T-helper 22 cell (primary cell): ENCODE measurements around the gene MYO3A.

Experiments
- DNase-seq: peaks from one replicate; pipeline ENCODE4 v3.0.0-alpha.2; 2020; ENCODE audit warnings: low read depth

MYO3A gene

DNA sequence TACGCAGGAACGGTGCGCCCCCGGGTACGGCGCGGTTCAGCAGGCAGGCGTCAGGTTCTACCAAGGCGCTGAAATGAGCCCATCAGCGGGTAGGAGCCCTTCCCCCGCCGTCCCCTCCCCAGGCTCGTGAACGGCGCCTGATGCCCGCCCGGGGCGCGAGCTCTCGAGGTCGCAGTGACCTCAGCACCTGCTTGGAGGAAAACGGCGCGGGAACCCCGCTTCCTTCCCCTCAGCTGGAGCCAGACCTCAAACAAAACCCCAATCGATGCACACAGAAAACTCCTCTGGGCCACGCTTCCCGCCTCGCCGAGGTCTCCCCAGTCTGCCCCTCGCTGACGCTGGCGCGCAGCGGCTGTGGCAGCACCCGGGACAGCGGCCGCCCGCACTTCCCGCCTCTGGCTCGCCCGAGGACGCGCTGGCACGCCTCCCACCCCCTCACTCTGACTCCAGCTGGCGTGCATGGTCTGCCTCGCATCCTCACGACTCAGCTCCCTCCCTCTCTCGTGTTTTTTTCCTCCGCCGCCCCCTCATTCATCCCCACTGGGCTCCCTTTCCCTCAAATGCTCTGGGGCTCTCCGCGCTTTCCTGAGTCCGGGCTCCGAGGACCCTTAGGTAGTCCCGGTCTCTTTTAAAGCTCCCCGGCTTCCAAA, 282.0 kb downstream of the MYO3A start:
- DNase-seq: no peak

DNA sequence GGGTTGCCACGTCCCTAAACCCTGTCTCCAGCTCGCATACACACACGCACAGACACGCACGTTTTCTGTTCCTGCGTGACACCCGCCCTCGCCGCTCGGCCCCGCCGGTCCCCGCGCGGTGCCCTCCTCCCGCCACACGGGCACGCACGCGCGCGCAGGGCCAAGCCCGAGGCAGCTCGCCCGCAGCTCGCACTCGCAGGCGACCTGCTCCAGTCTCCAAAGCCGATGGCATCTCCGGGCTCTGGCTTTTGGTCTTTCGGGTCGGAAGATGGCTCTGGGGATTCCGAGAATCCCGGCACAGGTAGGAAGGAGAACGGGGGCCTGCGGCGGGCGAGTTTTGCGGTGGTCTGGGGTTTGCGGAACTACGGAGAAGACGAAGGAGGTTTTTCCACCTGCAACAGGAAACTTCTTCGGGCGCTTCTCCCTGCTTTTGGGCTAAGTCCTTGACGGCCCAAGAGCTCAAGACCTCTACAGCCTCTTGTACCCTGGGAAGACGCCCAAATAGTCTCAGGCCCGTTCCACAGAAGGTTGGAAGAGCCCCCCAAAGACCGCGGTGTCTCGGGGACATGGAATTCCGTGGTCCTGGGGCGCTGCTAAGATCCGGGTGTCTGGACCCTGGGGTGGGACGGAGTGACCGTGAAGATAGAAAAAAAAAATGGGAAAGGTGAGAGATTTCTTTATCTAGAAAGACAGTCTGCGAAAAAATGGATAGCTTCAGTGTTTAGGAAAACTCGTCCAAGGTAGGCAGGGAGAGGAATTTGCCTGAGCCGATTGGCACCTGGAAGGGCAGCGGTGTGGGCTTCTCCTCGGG, 282.8 kb downstream of the MYO3A start, which contains the start of gene GAD2:
TSS of gene GAD2 (plus strand) at position 190 of the 811 bp plus-strand sequence. CDS start at position 226, 36 bp downstream.
- no peak for DNase-seq

DNA sequence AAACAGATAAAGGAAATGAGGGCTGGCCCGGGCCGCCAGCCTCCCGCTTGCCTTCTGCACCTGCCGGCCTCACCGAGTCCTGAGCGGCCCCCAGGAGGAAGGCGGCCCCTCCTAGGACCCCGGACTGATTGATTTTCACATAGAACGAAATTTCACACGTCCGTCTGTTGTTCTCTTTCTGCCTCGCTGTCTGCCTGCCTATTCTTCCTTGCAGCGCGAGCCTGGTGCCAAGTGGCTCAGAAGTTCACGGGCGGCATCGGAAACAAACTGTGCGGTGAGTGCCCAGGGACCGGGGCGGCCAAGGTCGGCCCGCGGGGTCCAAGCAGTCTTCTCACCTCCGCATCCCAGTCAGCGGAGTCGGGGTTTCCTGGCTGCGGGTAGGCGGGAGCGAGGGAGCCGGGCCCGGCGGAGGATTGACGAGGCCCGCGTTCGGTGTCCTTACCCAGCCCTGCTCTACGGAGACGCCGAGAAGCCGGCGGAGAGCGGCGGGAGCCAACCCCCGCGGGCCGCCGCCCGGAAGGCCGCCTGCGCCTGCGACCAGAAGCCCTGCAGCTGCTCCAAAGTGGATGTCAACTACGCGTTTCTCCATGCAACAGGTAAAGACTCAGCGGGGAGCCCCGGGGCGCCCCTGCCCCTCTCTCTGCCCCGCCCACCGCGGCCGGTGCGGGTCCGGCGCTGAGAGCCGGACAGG, 283.5 kb downstream of the MYO3A start:
- no peak for DNase-seq

DNA sequence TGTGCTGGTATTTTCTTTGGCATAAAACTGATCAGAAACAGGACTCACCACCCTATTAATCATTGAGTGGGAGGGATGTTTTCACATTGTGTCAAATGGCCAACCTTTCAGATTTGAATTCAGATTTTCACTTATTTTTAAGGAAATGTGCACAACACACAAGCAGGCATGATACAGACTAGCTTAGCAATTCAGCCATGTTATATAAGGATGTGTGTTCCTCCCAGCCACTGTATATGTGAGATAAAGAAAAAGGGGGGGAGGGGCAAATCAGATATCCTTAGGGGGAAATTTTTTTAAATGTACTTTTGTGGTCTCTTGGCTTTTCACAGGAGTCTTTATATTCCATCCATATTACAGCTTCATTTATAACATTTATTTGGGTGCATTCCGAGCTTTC, 285.6 kb downstream of the MYO3A start:
- DNase-seq: no peak

DNA sequence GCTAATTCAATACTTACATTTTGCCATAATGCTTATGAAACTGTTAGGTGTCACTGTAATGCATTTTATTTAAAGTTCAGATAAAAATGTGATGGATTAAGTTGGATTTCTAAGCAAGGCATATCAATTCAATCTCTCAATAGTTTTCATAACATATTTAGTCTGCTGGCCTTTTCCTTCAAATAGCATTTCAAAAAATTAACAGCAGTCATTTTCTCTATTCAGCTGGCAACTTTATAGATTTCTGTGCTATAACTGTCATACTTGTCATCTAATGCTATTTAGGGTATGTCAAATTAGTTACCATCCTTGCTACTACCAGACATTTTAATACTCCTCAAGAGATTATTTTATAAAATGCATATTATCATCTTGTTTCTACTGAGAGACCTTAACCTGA, 286.9 kb downstream of the MYO3A start:
- no peak for DNase-seq

DNA sequence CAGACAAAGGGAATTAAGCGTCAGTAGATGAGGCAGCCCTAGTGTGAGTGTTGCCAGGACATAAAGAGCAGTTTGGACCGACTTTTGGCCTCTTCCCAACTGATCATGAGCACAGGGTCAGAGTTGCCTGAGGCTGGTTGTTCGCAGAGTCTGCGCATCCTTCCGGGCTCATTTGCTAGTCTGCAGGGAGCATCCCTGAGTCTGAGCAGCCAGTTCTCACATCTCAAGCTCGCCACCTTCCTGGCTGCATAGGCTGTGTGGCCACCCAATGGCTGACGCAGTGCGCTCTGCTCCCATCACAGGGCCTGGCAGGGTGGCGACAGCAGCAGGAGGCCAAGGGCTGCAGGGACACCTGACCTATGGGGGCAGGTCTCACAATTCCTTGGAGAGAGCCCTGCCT, 287.5 kb downstream of the MYO3A start:
- DNase-seq: no peak

DNA sequence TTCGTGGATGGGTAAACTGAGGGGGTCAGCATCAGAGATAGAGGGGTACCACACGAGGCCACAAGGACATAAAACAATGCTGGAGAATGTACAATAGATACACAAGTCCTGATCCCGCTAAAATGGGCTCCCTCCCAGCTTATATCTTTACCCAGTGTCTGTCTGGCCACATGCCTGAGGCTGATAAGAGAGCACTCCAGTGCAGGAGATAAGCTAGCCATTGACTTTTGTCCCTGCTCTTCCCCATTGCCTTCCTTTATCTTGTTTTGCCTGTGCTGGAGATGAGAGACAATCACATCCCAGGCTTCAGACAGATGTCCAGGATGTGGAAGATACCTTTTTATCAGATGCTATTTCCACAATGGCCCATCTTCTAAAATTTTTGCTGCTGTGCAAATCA, 288.5 kb downstream of the MYO3A start:
- DNase-seq: no peak

DNA sequence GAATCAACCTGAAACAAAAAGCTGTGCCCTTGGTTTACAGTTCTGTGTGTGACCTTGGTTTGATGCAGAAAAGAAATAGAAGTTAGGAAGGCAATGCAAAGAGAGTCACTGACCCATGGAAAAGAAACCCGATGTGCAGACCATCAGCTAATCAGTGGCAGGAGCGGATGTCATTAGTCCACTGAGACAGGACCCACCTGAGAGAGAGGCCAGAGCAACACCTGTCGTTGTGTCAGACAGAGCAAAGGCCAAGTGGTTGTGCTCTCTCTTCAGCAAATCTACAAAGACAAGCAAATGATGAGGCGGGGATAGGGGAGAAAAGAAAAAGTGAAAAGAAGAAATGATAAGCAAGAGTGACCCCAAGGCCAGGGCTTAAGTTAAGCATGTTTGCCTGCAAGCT, 291.3 kb downstream of the MYO3A start:
- DNase-seq: no peak

DNA sequence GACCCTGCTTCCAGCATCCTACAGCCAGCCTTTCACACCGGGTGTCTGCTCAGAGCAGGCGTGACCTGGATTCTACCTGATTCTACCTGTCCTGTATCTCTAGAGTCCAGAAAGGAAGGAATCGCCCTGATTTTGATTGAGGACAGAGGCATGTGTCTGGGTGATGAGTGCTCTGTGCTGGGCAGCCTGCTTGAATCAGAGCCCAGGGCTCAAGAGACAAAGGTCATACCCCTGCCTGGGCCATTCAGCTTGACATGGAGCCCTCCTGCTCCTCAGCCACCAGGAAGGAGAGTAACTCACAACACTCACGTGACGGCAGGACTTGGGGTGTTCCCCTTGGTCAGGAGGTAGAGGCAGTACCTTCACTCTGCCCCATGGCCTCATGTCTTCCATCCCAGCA, 293.8 kb downstream of the MYO3A start:
- DNase-seq: no peak

DNA sequence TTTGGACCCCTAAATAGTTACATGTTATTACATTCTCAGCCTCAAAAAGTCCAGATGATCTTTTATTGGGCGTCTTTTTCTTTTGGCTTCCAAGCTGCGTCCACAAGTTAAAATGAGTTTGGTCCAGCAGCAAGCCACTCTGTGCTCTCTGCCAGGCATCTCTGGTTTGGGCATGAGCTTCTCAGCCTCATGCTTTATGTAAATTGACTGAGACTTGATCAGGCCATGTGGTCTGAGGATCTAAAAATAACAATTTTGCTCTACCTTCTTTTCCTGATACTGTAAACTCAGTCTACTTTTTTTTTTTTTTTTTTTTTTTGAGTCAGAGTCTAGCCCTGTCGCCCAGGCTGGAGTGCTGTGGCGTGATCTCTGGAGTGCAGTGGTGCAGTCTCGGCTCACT, 298.1 kb downstream of the MYO3A start:
- no peak for DNase-seq

DNA sequence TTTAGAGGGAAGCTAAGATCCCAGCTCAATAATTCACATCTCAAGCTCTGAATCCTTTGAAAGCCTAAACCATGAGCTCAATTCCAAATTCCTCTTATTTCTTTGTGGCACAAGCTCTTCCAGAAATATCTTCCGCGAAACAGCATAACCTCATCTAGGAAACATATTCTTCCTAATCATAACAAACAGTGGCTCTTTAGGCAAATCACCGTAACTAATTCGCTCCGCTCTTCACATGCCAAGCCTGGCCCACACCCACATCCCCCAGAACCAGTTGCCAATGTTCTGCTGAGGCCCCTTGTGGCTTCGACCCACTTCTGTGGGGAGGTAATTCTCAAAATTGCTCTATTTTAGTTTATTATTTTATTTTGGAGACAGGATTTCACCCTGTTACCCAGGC, 301.7 kb downstream of the MYO3A start:
- no peak for DNase-seq

DNA sequence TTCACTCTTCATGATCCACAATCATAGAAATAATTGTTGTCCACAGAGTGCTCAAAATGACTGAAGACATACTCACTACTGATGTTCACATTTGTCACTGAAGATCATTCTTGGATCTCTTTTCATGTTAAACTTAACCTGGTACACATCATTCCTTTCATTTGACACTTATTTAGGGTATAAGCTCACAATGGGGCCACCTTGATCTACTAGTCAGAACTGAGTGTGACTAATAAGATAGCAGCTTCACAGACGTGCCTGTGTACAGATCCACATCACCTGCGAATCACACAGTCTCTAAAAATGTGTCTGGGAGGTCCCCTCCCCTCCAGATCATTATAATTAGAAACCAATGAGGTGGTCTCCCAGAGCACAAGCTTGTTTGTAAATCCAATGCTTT, 304.3 kb downstream of the MYO3A start:
- no peak for DNase-seq

DNA sequence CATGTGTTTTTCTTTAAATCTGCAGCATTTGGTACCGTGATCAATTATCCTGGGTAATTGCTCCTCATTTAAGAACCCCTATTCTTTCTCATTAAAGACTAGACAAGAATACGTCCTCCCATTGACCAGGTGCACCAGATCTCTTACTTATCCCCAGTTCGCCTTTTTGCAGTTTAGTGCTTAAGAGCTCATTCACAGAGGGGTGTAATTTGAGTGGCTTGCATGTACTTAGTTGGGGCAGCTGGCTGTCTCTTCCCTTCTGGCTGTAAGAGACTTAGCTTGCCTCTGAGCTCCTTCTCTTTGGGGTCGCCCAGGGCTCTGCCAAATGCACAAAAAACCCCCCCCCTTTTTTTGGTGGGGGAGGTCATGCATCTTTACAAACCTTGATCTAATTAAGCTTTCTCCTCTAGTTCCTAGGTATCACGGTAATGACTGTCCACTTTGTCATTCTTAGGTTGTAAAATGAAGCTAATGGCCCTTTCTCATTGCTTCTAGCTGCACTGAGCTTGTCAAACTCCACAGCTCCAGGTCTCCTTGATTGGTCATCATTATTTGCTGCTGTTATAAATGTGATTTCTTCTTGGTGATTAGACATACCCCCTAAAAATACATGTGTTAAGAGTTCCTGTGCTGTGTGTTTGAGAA, 308.8 kb downstream of the MYO3A start:
- DNase-seq: no peak

DNA sequence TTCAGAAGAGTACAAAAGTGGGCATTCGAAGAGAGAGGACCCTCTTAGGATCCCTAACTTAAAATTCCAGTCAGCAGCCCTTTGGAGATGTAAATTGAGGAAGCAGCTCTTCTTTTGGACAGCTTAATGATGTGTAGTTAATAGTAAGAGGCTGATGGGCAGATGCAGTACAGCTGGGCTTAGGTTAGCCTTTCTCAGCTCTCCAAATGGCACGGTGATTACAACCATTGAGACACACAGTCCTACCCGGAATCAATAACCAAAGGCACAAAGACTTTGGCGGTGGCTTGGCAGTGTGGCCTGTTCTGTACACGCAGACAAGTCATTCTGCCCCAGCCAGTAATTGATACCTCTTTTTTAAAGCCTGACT, 309.3 kb downstream of the MYO3A start:
- no peak for DNase-seq

DNA sequence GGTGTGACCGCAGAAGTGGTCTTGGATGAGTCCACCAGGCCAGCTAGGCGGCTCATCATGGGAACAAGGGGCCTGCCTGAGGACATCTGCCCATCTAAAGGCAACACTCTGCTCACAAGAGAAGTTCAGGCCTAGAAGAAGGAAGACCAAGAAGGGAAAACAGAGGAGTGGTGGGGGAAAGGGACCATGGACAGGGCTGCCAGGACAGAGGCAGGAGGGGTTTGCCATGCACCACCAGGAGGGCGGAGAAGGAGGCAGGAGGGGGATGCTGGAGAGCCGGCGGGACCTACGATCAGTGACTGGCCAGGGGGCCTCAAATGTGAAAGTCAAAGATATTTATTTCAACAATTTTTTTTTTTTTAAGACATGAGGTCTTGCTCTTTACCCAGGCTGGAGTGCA, 315.7 kb downstream of the MYO3A start:
- no peak for DNase-seq

DNA sequence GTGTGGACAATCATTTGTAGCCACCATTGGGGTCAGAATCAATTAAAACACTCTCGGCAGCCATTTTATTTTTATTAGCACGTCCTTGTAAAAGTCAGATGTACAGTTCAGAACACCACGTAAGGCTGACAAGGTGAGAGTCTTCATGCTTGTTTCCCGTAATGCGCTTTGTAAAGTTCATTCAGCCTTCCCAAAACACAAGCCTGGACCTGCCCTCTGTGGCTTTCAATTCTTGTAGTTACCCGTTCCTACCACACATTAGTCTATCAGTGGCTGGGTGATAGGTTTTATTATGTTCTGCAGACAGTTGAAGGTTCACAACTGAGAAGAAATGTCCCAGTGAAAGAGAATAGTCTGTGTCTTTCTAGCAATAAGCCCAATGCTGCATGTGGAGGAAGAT, 317.9 kb downstream of the MYO3A start:
- DNase-seq: no peak

DNA sequence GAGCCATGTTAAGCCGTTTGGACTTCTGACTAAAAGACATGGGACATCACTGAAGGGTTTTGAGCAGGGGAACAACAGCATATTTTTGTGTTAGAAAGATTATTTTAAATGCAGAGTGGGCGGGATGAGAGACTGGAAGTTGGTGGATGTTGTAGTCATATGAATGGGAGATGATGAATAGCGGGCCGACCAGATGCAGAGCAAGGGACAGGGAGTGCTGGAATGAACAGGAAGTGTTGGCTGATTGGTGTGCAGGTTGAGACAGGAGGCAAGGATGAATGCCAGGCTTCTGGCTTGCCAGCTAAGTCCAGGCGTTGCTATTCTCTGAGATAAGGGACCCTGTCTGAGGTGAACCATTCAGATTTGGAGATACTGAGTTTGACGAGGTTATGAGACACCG, 320.6 kb downstream of the MYO3A start:
- no peak for DNase-seq

DNA sequence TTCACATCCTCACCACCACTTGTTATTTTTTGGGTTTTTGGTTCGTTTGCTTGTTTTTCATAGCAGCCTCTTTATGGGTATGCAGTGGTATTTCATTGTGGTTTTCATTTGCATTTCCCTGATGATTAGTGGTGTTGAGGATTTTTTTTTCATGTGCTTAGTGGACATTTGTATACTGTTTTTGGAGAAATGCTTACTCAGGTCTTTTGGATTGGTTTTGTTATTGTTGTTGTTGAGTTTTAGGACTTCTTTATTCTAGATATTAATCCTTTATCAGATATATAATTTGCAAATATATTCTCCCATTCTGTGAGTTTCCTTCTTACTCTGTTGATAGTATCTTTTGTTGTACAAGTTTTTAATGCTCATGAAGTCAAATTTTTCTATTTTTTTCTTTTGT, 325.3 kb downstream of the MYO3A start:
- DNase-seq: no peak
